Central memory CD4-positive, alpha-beta T cell (primary cell): ENCODE data around the gene AKT1S1.
A peak's percentile ranks its signal among the peaks of the same experiment; 100 is the strongest.

ENCODE experiments used
- DNase-seq: peaks from one replicate; pipeline ENCODE4 v3.0.0; 2022

AKT1S1 gene

GRCh38 chr19:49852631-49853126, 24.5 kb downstream of the AKT1S1 start:
- DNase-seq: no peak

GRCh38 chr19:49851456-49852259, 25.5 kb downstream of the AKT1S1 start:
- peak; percentile 18 for DNase-seq

- DNase-seq: peak; percentile 84
Measured at GRCh38 chr19:49850487-49851342, 26.4 kb downstream of the AKT1S1 start, which contains the start of gene PTOV1. PTOV1 (plus strand) TSS chr19:49851159.

DNA sequence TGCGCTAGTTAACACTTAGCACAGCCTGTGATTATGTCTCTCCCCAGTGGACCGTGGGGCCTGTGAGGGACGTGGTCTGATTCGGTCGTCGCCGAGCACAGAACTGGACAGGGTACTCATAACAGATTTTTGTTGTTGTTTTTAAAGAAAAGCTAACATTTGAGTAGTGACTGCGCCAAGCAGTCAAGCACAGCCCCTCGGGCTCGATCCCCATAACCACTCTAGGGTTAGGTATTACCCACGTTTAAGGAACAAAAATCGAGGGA, 27.0 kb downstream of the AKT1S1 start:
- DNase-seq: no peak

DNA sequence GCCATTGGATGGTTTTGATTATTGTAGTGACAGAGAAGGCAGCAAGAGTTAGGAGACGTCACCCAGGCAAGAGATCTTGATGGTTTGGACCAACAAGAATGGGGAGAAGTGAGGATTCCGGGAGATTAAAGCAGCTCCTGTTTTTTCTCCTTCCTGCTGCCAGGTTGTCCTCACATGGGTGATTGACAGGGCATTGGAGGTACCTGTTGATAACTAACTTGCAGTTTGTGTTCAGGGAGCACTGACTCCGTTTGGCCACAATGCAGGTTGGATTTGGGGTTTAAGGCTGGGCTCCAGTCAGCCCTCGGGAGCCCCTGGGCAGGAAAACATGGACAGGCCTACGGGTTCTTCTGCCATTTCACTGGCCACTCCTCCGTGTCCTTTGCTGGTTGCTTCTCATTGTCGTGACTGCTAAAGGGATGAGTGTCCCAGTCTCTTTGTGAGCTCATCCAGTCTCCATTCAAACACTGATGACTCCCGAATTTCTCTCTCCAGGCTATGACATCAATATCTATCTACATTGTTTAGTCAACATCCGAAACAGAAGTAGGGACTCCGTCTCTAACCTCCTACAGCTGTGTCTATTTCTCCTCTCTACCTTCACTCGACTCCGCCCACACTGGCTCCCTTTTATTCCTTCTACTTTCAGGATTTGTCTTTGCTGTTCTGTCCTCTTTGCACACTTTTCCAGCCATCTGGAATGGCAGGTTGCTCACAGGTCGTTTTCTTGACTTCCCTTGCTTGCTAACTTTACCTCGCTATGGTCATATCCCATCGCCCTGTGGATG, 27.5 kb downstream of the AKT1S1 start:
- no peak for DNase-seq

- no peak for DNase-seq
Measured at GRCh38 chr19:49848938-49849337, 28.2 kb downstream of the AKT1S1 start.

- DNase-seq: peak; percentile 23
Measured at GRCh38 chr19:49847731-49848696, 29.1 kb downstream of the AKT1S1 start.

- DNase-seq: no peak
Measured at GRCh38 chr19:49846408-49846807, 30.7 kb downstream of the AKT1S1 start.

GRCh38 chr19:49845414-49845813, 31.7 kb downstream of the AKT1S1 start:
- no peak for DNase-seq

- no peak for DNase-seq
Measured at GRCh38 chr19:49844138-49845095, 32.7 kb downstream of the AKT1S1 start.

DNA sequence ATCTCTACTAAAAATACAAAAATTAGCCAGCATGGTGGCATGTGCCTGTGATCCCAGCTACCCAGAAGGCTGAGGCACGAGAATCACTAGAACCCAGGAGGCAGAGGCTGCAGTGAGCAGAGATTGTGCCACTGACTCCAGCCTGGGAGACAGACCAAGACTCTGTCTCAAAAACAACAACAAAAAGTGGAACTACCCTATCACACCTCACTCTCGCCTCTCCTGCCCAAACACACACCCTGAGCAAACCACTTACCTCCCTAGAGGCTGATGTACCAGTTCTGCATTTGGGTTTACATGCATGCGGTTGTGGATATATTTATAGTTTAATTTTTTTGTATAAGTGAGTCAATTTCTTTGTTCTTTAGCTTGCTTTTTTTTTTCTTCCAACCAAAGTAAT, 33.9 kb downstream of the AKT1S1 start:
- DNase-seq: no peak

DNA sequence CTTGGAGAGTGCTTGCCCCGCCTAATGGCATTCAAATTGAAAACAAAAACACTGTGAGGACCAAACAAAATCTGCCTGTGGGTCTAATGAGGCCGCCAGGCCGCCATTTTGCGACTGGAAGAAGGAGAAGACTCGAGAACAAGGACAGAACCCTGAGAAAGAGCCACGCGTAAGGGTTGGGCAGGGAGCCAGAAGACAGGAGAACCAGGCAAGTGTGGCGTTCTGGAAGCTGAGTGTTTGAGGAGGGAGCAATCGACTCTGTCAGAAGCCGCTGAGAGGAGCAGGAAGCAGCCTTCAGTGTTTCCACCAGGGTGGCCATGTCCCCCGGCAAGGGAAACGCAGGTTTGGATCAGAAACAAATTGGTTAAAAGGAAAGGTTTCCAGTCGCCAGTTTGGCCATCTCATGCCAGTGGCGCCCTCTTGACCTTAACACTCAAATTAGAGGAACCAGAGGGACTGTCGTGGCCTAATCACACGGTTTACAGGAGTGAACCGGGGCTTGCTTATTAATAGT, 36.4 kb downstream of the AKT1S1 start:
- DNase-seq: no peak

DNA sequence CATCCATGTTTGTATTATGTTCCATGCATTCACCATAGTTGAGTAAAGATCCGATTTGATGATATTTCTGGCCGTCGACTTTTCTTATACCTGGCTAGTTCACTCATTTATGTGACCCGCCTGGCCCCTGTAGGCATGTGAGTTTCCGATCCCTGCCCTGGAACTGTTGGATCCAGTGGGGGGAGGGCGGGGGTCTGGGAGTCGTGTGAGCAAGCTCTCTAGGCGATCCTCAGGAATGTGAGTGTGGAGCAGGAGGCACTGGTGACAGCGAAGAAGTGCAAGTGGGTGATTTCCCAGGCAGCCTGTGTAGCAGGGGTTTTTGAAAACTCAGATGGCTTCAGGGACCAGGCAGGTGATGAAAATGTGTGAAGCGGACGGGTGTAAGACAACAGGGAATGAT, 36.8 kb downstream of the AKT1S1 start:
- DNase-seq: no peak

GRCh38 chr19:49839713-49840112, 37.4 kb downstream of the AKT1S1 start:
- DNase-seq: no peak

DNA sequence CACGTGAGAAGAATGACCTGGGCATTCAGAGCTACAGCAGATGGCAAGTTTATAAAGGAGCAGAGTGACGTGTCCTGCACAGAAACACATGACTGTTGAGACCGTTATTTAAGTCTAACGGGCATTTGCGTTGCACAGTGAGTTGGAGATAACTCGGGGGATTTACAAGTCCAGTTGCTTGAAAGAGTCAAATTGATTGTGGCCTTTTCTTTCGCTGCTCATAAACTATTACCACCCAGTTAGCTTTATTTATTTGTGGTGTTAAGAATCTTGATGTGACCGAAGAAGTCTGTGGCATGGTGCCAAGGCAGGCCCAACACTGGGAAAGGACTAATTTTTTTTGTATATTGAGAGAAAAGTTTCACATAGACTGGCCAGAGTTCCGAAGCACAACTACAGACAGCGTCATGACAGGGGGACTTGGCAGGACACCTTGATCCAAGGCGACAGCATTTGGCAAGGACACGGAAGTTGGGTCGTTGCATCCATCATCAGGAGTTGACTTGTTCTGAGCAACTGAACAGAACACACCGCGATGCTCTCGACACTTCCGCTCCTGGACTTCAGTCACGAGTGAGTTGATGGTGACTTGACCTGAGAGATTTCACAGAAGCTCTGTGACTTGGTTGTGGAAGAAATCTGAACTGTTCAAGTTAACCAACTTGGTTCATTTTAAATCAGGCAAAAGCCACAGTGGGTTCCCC, 38.1 kb downstream of the AKT1S1 start:
- no peak for DNase-seq

- no peak for DNase-seq
Measured at GRCh38 chr19:49837425-49837824, 39.7 kb downstream of the AKT1S1 start.

GRCh38 chr19:49837009-49837310, 40.2 kb downstream of the AKT1S1 start:
- no peak for DNase-seq

GRCh38 chr19:49836176-49837008, 40.8 kb downstream of the AKT1S1 start:
- DNase-seq: no peak

DNA sequence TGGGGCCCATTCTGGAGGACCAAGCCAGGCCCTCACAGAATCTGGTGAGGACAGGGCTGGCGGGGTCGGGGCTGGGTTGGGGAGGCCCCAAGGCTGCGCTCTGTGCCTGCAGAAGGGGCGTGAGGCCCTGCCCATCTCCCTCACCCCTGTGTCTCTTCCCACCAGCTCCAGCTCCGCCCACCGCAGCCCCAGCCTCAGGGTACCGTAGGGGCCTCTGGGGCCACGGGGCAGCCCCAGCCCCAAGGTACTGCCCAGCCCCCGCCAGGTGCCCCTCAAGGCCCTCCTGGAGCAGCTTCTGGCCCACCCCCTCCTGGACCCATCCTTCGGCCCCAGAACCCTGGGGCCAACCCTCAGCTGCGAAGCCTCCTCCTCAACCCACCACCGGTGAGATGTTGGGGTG, 41.6 kb downstream of the AKT1S1 start:
- DNase-seq: no peak
